Activated CD4-positive, alpha-beta T cell treated with anti-CD3 and anti-CD28 coated beads, Interleukin-2, Interleukin-4, amounts not matched to agents 100 ng/mL and 50 ng/mL, durations not matched to agents 16 hours and 8 hours (primary cell): ENCODE results near the gene PTPN21.
A peak's percentile ranks its signal among the peaks of the same experiment; 100 is the strongest.
"Not testable (repeated sequence)": the region's sequence is repeated elsewhere in the genome, so short reads cannot be mapped to it uniquely, and the experiment has no call there.

ENCODE experiments used
- DNase-seq: peaks from one replicate; pipeline ENCODE4 v3.0.0-alpha.2; 2020; ENCODE audit warnings: low spot score

PTPN21 gene

DNA sequence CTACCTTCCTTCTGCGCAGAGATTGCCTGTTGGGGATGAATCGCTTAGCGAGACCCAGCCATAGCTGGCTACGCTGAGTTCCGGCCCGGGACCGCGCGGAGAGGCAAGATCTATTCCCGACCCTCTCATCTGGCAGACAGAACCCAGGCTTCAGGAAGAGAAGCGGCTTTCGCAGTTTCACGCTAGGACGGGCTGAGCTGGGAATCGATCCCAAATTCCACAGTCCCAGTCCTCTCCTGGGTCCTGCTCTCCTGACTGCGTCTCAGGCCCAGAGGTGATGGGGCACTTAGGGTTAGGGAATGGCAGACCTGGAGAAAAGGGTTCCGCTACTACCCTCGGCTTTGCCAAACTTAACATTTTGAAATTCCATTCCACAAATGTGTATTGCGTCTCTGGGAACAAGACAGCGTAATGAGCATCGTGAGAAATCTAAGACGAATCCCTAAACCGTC is 2.8 kb downstream of the PTPN21 start:
- no peak for DNase-seq

DNA sequence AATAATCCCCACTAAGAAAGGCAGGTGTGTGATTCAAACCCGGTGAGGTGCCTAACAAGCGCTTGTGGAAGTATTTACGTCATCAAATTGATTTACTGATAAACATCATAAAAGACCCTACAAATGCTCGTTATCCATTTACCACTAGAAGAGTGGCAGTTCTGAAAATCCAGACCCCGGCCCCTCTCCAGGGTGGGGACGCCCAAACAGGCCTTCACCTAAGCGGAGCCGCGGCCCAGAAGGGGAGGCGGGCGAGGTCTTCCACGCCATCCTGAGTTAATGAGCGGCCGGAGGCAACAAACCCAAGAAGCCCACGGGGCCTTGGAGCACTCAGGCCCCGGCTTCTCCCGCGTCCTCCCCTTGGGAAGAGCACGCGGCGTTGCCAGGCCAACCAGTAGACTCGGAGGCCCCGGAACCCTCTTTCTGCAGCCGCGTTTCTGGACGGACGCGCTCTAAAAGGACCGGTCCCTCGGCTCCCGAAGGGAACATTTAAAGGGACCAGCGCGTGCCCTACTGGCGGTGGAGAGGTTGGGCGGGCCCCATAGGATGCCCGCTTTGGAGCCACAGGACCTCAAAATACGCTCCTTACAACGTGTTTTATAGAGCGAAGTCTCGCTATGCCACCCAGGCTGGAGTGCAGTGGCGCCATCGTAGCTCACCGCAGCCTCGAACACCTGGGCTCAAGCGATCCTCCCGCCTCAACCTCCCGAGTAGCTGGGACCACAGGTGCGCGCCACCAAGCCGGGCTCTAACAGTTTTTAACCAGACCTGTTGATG is 3.5 kb downstream of the PTPN21 start:
- peak; percentile 56 for DNase-seq

- no peak for DNase-seq
These were observed 4.7 kb downstream of the PTPN21 start for GRCh38 chr14:88550078-88550477.

DNA sequence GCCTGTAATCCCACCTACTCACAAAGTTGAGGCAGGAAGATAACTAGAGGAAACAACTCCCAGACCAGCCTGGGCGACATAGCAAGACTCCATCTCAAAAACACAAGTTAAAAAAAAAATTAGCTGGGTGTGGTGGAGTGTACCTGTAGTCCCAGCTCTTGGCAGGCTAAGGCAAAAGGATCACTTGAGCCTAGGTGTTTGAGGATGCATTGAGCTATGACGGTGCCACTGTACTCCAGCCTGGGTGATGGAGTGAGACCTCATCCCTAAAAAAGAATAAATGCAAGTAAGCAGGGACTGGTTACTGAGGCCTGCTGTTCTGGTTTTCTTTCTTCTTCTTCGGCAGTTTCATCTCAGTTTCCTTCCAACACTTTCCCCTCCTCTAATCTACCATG is 7.4 kb downstream of the PTPN21 start:
- DNase-seq: no peak

GRCh38 chr14:88546621-88547385 is 8.0 kb downstream of the PTPN21 start:
- DNase-seq: no peak

- DNase-seq: no peak
These were observed 9.6 kb downstream of the PTPN21 start for GRCh38 chr14:88545256-88545655.

GRCh38 chr14:88542857-88543795 is 11.7 kb downstream of the PTPN21 start:
- no peak for DNase-seq

GRCh38 chr14:88541324-88541723 is 13.5 kb downstream of the PTPN21 start:
- DNase-seq: no peak

DNA sequence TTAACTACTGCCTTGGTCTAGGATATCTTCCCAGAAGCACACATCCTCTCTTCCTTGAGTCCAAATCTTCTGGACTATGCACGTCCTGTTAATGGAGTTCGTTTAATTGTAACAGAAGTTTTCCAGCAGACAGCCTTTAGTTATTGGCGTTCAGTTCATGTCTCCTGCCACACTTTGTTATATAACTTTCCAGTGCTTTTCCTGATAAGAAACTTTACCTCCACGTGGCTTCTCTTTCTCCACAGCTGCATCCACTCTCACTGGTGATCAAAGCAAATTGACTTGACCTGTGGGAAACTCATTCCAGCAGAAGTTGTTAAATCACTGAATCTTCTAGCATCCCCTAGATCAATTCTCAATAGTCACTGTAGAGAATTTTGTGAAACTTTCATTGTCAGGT is 19.0 kb downstream of the PTPN21 start:
- DNase-seq: no peak

DNA sequence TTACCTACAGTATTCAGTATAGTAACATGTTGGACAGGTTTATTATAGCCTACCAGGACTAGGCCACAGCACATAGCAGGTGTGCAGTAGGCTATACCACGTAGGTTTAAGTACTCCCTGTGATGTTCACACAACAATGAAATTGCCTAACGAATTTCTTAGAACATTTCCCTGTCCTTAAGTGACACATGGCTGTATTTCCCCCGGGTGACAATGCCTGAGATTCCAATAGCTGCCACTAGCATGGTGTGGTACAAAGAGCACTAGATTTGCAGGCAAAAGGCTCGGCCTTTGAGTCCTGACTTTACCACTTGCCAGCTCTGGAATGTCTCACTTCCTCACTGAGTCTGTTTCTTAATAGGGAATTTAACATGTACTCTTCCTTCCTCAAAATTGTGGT is 19.7 kb downstream of the PTPN21 start:
- DNase-seq: no peak

- DNase-seq: no peak
These were observed 21.7 kb downstream of the PTPN21 start for GRCh38 chr14:88533064-88533602.

GRCh38 chr14:88529889-88530288 is 24.9 kb downstream of the PTPN21 start:
- not testable (repeated sequence) for DNase-seq

DNA sequence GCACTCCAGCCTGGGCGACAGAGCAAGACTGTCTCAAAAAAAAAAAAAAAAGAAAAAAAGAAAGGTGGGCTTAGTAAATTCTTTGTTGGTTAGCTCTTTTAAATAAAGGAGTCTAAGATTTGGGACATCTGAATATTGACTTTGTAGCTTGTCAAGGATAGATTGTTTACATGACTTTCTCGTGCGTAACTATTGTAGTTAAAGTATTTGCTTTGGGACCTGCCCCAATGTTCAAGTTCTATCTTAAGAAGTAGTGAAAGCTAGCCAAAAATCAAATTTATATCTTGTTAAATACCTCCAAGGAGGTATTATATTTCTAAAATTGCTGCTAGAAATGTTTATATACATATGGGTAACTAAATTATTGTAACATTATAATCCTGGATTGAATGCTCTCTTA is 32.4 kb downstream of the PTPN21 start:
- no peak for DNase-seq

DNA sequence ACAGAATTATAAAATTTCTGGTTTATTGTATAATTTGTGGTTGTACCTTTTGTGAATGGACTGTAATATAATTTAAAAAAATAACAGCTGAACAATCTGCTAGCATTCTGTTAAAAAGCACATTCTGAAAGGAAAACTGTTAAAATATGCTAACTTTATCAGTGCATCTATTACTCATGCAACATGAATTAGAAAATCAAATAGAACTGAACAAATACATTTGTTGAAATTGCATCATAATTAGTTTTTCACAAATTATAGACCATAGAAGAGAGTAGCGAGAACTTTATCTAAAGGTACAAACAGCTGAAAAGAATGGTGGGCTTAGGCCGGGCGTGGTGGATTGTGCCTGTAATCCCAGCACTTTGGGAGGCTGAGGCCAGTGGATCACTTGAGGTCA is 33.0 kb downstream of the PTPN21 start:
- no peak for DNase-seq

GRCh38 chr14:88519907-88520306 is 34.9 kb downstream of the PTPN21 start:
- DNase-seq: no peak

DNA sequence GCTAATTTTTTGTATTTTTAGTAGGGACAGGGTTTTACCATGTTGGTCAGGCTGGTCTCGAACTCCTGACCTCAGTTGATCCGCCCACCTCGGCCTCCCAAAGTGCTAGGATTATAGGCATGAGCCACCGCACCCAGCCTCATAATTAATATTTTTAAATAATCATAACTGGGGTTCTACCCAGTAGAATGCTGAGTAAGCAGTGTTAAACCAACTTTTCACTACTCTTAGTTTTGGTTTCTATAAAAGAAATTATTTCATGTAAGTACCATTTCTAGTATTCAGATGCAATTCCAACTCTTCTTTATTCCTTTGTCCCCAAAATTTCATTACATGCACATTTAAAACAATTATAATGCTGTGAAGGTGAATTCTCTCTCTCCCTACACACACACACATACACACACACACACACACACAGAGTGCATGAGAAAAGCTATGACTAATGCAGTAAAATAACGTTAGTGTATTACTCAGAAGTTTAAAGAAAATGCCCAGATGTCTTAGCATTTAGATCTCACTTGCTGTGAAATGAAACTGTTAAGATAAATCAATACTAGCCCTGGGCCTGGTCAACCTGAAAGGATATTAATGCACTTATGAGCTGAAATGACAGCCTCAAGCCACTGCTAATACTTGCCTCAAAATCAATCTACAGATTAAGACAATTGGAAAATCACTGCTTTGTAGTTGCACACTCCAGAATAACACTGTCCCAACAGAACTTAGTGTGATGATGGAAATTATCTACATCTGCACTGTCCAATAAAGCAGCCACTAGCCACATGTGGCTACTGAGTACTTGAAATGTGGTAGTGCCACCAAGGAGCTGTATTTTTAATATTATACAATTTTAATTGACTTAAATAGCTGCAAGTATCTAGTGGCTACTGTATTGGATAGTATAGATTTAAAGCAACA is 36.0 kb downstream of the PTPN21 start:
- no peak for DNase-seq

DNA sequence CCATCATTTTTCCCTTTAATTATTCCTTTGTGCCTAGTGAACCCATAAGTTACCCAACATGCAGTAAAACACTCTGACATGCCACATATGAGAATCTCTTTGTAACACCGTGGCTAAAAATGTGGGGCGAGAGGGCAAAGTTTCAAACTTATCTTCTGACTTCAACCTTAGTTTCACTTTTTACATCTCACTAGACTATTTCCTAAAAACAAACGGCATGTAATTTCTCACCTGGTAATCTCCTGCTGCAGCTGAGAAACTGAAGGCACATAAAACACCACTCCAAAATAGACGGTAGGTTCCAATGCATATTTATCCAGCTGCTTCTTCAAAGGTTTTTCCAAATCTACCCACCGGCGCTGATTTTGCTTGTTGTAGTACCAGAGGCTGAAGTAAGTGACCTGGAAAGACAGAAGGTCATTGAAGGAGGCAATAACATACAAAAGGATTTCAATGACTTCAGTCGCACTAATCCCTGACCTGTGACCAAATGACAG is 37.9 kb downstream of the PTPN21 start:
- DNase-seq: no peak

GRCh38 chr14:88515499-88516221 is 39.1 kb downstream of the PTPN21 start:
- no peak for DNase-seq

DNA sequence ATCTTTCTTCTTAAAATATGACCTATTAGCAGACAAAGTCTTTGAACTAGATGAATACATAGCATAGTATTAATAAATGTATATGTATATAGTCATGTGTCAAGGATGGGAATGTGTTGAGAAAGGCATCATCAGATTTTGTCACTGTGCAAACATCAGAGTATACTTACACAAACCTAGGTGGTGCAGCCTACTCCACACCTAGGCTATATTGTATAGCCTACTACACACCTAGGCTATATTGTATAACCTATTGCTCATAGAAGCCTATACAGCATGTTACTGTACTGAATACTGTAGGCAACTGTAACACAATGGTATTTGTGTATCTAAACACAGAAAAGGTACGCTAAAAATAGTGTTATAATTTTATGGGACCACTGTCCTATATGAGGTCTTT is 47.6 kb downstream of the PTPN21 start:
- DNase-seq: no peak

DNA sequence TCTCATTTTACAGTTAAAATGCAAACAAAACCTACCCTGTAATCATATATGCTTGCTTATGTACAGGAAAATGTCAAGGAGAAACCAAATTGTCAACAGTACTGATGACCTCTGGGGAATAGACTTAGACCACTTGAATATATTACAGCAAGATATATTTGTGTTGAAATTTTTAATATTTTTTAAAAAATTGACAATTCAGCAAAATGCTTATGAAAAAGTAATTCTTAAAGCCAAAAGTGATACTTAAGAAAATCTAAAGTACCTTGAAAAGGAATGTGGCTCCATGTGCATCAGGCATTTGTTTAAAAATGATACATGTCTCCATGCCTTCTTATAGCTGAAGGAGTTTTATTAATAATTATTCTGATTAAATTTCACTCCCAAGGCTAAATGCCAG is 49.2 kb downstream of the PTPN21 start:
- no peak for DNase-seq
